GM19351 (cell line): ENCODE results near the gene HGFAC.

Experiments used
- ATAC-seq: cut with Tn5 transposase; IDR thresholded peaks from one replicate; pipeline ENCODE4 v1.9.1; 2021; ENCODE audit warnings: mild to moderate bottlenecking, moderate library complexity; ENCODE audit not compliant: unreplicated experiment

HGFAC gene

GRCh38 chr4:3441501-3442459, at the start of gene HGFAC:
Gene HGFAC, plus strand, starts transcription at chr4:3441968. Its CDS starts 34 bp downstream, at chr4:3442002.
- no peak for ATAC-seq

- ATAC-seq: no peak
Measured at GRCh38 chr4:3392321-3392720, 49.4 kb upstream of the HGFAC start.

GRCh38 chr4:3393171-3393570, 48.6 kb upstream of the HGFAC start:
- no peak for ATAC-seq

GRCh38 chr4:3396600-3396999, 45.2 kb upstream of the HGFAC start:
- ATAC-seq: no peak

GRCh38 chr4:3397128-3397527, 44.6 kb upstream of the HGFAC start:
- ATAC-seq: no peak

- ATAC-seq: no peak
Measured at GRCh38 chr4:3399277-3400194, 42.2 kb upstream of the HGFAC start.

GRCh38 chr4:3401436-3402171, 40.2 kb upstream of the HGFAC start:
- no peak for ATAC-seq

GRCh38 chr4:3402491-3403347, 39.0 kb upstream of the HGFAC start:
- no peak for ATAC-seq

GRCh38 chr4:3403348-3403906, 38.3 kb upstream of the HGFAC start:
- no peak for ATAC-seq

GRCh38 chr4:3404546-3404945, 37.2 kb upstream of the HGFAC start:
- ATAC-seq: no peak

- ATAC-seq: no peak
Measured at GRCh38 chr4:3405176-3405575, 36.6 kb upstream of the HGFAC start.

- no peak for ATAC-seq
Measured at GRCh38 chr4:3406021-3406420, 35.7 kb upstream of the HGFAC start.

- ATAC-seq: no peak
Measured at GRCh38 chr4:3406431-3406830, 35.3 kb upstream of the HGFAC start.

- no peak for ATAC-seq
Measured at GRCh38 chr4:3407171-3407771, 34.5 kb upstream of the HGFAC start.

- no peak for ATAC-seq
Measured at GRCh38 chr4:3407930-3408792, 33.6 kb upstream of the HGFAC start.

- ATAC-seq: no peak
Measured at GRCh38 chr4:3408793-3409330, 32.9 kb upstream of the HGFAC start.

GRCh38 chr4:3409571-3410091, 32.1 kb upstream of the HGFAC start:
- ATAC-seq: no peak
